IMR-90 (cell line): Measurements from ENCODE around the gene ZNRF3. TPM values are rescaled to one million over a fixed set of nuclear protein-coding genes. Genes with fewer than 3 reads are reported as not detected.

ENCODE experiments used
- ATAC-seq: fragments of 200-7000 bp; cut with Tn5 transposase; 2 replicates; pipeline ENCODE4 v1.9.1; 2020; ENCODE audit warnings: low read depth, mild to moderate bottlenecking, moderate library complexity
- BruUV-seq: library from RNA; stranded (reverse); fragments of 400-500 nt; replicated peaks from 2 replicates; lab custom pipeline; 2021; lab: Mats Ljungman, UMichigan
- CTCF ChIA-PET: fragments of 300-600 bp; formaldehyde crosslinking; extraction: SDS; loops from one replicate; lab custom pipeline; 2021; ENCODE audit warnings: antibody characterized with exemption; lab: Yijun Ruan, JAX
- POLR2A ChIA-PET: fragments of 300-600 bp; sonication (Branson Sonifier 250); formaldehyde crosslinking; loops from one replicate; lab custom pipeline; 2022; ENCODE audit warnings: antibody characterized with exemption; ENCODE audit not compliant: unreplicated experiment; lab: Charles Lee
- DNase-seq: peaks from one replicate; pipeline ENCODE4 v3.0.0; 2013
- H2AFZ ChIP-seq: replicated peaks from 2 replicates; pipeline ENCODE3; 2013; ENCODE audit warnings: low read length, mild to moderate bottlenecking; ENCODE audit not compliant: poor library complexity
- H2AK5ac ChIP-seq: 2 replicates; pipeline ENCODE4 v1.6.1; 2013; ENCODE audit warnings: low read depth, low read length, inconsistent platforms
- H2AK9ac ChIP-seq: replicated peaks from 2 replicates; pipeline ENCODE3; 2013; ENCODE audit warnings: mild to moderate bottlenecking, low read depth, low read length, moderate library complexity; ENCODE audit not compliant: poor library complexity
- H2BK120ac ChIP-seq: 2 replicates; pipeline ENCODE4 v1.6.1; 2013; ENCODE audit warnings: low read depth, low read length, inconsistent platforms
- H2BK15ac ChIP-seq: 3 replicates; pipeline ENCODE4 v1.6.1; 2013; ENCODE audit warnings: low read depth, low read length, inconsistent platforms
- H2BK20ac ChIP-seq: 2 replicates; pipeline ENCODE4 v1.6.1; 2013; ENCODE audit warnings: low read depth, mild to moderate bottlenecking, inconsistent platforms, low read length, moderate library complexity
- H2BK5ac ChIP-seq: 2 replicates; pipeline ENCODE4 v1.6.1; 2013; ENCODE audit warnings: mild to moderate bottlenecking, low read depth, low read length, inconsistent platforms; ENCODE audit not compliant: poor library complexity, severe bottlenecking
- H3K14ac ChIP-seq: replicated peaks from 2 replicates; pipeline ENCODE4 v1.6.1; 2013; ENCODE audit warnings: low read depth, low read length, inconsistent platforms
- H3K18ac ChIP-seq: 2 replicates; pipeline ENCODE4 v1.6.1; 2013; ENCODE audit warnings: low read depth, low read length, control low read depth
- H3K23ac ChIP-seq: 2 replicates; pipeline ENCODE4 v1.6.1; 2013; ENCODE audit warnings: low read depth, low read length, inconsistent platforms
- H3K27ac ChIP-seq: 2 replicates; pipeline ENCODE4 v1.5.1; 2013; ENCODE audit warnings: mild to moderate bottlenecking, control low read depth, low read length; ENCODE audit not compliant: insufficient read depth
- H3K27me3 ChIP-seq: 2 replicates; pipeline ENCODE4 v1.6.1; 2013; ENCODE audit warnings: low read length; ENCODE audit not compliant: control insufficient read depth, insufficient read depth
- H3K36me3 ChIP-seq: 2 replicates; pipeline ENCODE4 v1.6.1; 2013; ENCODE audit warnings: low read length, mixed read lengths; ENCODE audit not compliant: control insufficient read depth, insufficient read depth
- H3K4ac ChIP-seq: 2 replicates; pipeline ENCODE4 v1.6.1; 2013; ENCODE audit warnings: low read depth, low read length, inconsistent platforms
- H3K4me1 ChIP-seq: 2 replicates; pipeline ENCODE4 v1.6.1; 2013; ENCODE audit warnings: low read length, mixed read lengths; ENCODE audit not compliant: control insufficient read depth, insufficient read depth
- H3K4me2 ChIP-seq: 2 replicates; pipeline ENCODE4 v1.6.1; 2013; ENCODE audit warnings: low read depth, mild to moderate bottlenecking, control low read depth, low read length, moderate library complexity
- H3K4me3 ChIP-seq: 2 replicates; pipeline ENCODE4 v1.5.1; 2013; ENCODE audit warnings: low read depth, mild to moderate bottlenecking, control low read depth, low read length, moderate library complexity; ENCODE audit not compliant: insufficient read depth
- H3K56ac ChIP-seq: 2 replicates; pipeline ENCODE4 v1.6.1; 2013; ENCODE audit warnings: low read length, inconsistent platforms; ENCODE audit not compliant: insufficient read depth; ENCODE audit errors: extremely low read depth
- H3K79me1 ChIP-seq, 2 experiments: 2 replicates each; pipeline ENCODE4 v1.6.1; 2013; ENCODE audit warnings: low read length in 2 of 2, inconsistent platforms in 1 of 2, low read depth in 1 of 2
- H3K9ac ChIP-seq: 2 replicates; pipeline ENCODE4 v1.6.1; 2013; ENCODE audit warnings: low read depth, low read length, control low read depth
- H3K9me1 ChIP-seq: 2 replicates; pipeline ENCODE4 v1.6.1; 2013; ENCODE audit warnings: low read length, inconsistent platforms; ENCODE audit not compliant: insufficient read depth
- H3K9me3 ChIP-seq: 2 replicates; pipeline ENCODE4 v1.6.1; 2013; ENCODE audit warnings: low read length; ENCODE audit not compliant: control insufficient read depth, insufficient read depth
- H4K20me1 ChIP-seq: 2 replicates; pipeline ENCODE4 v1.6.1; 2013; ENCODE audit warnings: low read length, inconsistent platforms; ENCODE audit not compliant: insufficient read depth
- H4K5ac ChIP-seq: 2 replicates; pipeline ENCODE4 v1.6.1; 2013; ENCODE audit warnings: mild to moderate bottlenecking, low read depth, low read length, control low read depth
- H4K8ac ChIP-seq, 2 experiments: 2 replicates each; pipeline ENCODE4 v1.6.1; 2013; ENCODE audit warnings: low read depth in 2 of 2, low read length in 2 of 2, control low read depth in 1 of 2, inconsistent platforms in 1 of 2
- H4K91ac ChIP-seq: 2 replicates; pipeline ENCODE4 v1.6.1; 2013; ENCODE audit warnings: low read depth, low read length, inconsistent platforms; ENCODE audit not compliant: insufficient read depth
- CEBPB ChIP-seq: IDR thresholded peaks from 2 replicates; pipeline ENCODE4 v1.6.1; 2012; ENCODE audit warnings: low read depth, low read length, improper control_type of control experiment
- CHD1 ChIP-seq: IDR thresholded peaks from 2 replicates; pipeline ENCODE4 v1.6.1; 2012; ENCODE audit warnings: low read depth, low read length, improper control_type of control experiment
- CTCF ChIP-seq: conservative IDR thresholded peaks from 2 replicates; pipeline ENCODE4 v1.5.1; 2012; ENCODE audit warnings: mild to moderate bottlenecking, low read depth, low read length, improper control_type of control experiment
- ELK1 ChIP-seq: fragments of 150-350 bp; IDR thresholded peaks from 2 replicates; pipeline ENCODE4 v1.6.1; 2016; ENCODE audit warnings: low read depth, mild to moderate bottlenecking, low read length, moderate library complexity, borderline replicate concordance
- FOS ChIP-seq: fragments of 150-350 bp; IDR thresholded peaks from 2 replicates; pipeline ENCODE4 v1.6.1; 2016; ENCODE audit warnings: low read depth, low read length
- MAZ ChIP-seq: IDR thresholded peaks from 2 replicates; pipeline ENCODE4 v1.6.1; 2012; ENCODE audit warnings: low read depth, mild to moderate bottlenecking, low read length, improper control_type of control experiment, moderate library complexity, borderline replicate concordance
- MXI1 ChIP-seq: IDR thresholded peaks from 2 replicates; pipeline ENCODE4 v1.6.1; 2012; ENCODE audit warnings: low read depth, mild to moderate bottlenecking, low read length, moderate library complexity, borderline replicate concordance
- NFE2L2 ChIP-seq: fragments of 150-350 bp; IDR thresholded peaks from 2 replicates; pipeline ENCODE4 v1.6.1; 2016; ENCODE audit warnings: low read depth, mild to moderate bottlenecking, low read length
- POLR2A ChIP-seq: IDR thresholded peaks from 2 replicates; pipeline ENCODE4 v1.6.1; 2012; ENCODE audit warnings: mild to moderate bottlenecking, low read depth, low read length
- RAD21 ChIP-seq: IDR thresholded peaks from 2 replicates; pipeline ENCODE4 v1.6.1; 2012; ENCODE audit warnings: low read length, improper control_type of control experiment
- RCOR1 ChIP-seq: IDR thresholded peaks from 2 replicates; pipeline ENCODE4 v1.6.1; 2012; ENCODE audit warnings: mild to moderate bottlenecking, low read length, improper control_type of control experiment; ENCODE audit not compliant: insufficient replicate concordance
- USF2 ChIP-seq: fragments of 150-350 bp; IDR thresholded peaks from 2 replicates; pipeline ENCODE4 v1.6.1; 2017; ENCODE audit warnings: mild to moderate bottlenecking, antibody characterized with exemption, low read length, low read depth
- WGBS, 2 experiments: methylation state at CpG; one replicate each; pipeline versions ENCODE4 v1.1.5 to v1.1.7; 2013; ENCODE audit warnings: missing lambda C conversion rate in 2 of 2; ENCODE audit not compliant: insufficient read length in 1 of 2; ENCODE audit errors: extremely low coverage in 2 of 2; 5-methylcytosine and 5-hydroxymethylcytosine counted together
- dilution Hi-C: fragments of 300-500 bp; cut with HindIII; formaldehyde crosslinking; loops from one replicate; pipeline ENCODE4 v1.14.3; 2018; ENCODE audit warnings: low sequenced_read_pairs; ENCODE audit not compliant: unreplicated experiment
- in situ Hi-C: fragments of 300-500 bp; cut with MboI; formaldehyde crosslinking; loops from 3 replicates; pipeline ENCODE4 v1.14.3; 2019; ENCODE audit warnings: low sequenced_read_pairs, inconsistent platforms, mixed read lengths
- intact Hi-C: fragments of 100-400 bp; cut with micrococcal nuclease; formaldehyde crosslinking; loops from 2 replicates; pipeline ENCODE4 v1.10.0; 2022
- polyA plus RNA-seq, 3 experiments: library from polyadenylated mRNA; depleted of rRNA; stranded (reverse); fragments of >200 nt; gene quantifications; 2 replicates each; pipeline ENCODE4 v1.2.3, GENCODE V29; 2012; ENCODE audit warnings: low replicate concordance in 1 of 3
- total RNA-seq: library from RNA; depleted of rRNA; stranded (reverse); fragments of >200 nt; gene quantifications from 2 replicates; pipeline ENCODE4 v1.2.3, GENCODE V29; 2012

Gene ZNRF3
- total and polyA plus RNA-seq, 2 of the 4 experiments (the other 2 are of a cell fraction), result 1.4 to 2.4 TPM

GRCh38 chr22:28955817-28956216, 72.4 kb downstream of the ZNRF3 start:
- Histone ChIP-seq H3K56ac (no peak overlapping the region), H3K4me2 (no peak overlapping the region), H4K91ac (no peak overlapping the region), H3K4me3 (no peak overlapping the region), H2AFZ (no peak overlapping the region), H3K9me3 (no peaks in the 10 kb centered on the region), H2BK5ac (no peak overlapping the region), H4K5ac (no peak overlapping the region), H3K4me1 (peaks cover 9% of the 10 kb centered on the region), H3K4ac (no peak overlapping the region), H2BK15ac (no peak overlapping the region), H3K9ac (no peak overlapping the region), H4K20me1 (peaks cover 12% of the 10 kb centered on the region; the same call in 1 of the 2 replicates), H3K18ac (no peak overlapping the region), H4K8ac (no peak overlapping the region), H2BK120ac (no peak overlapping the region), H2AK5ac (no peak overlapping the region), H3K14ac (no peak overlapping the region), H3K27me3 (no peaks in the 10 kb centered on the region), H3K23ac (no peak overlapping the region), H3K27ac (no peak overlapping the region), H2BK20ac (no peak overlapping the region), H3K36me3 (no peaks in the 10 kb centered on the region), H3K9me1 (peaks cover 8% of the 10 kb centered on the region; the same call in 1 of the 2 replicates), H2AK9ac (no peak overlapping the region), H3K79me1 (peaks cover 0 to 37% of the 10 kb centered on the region in 2 experiments; a peak in 2 of 4 replicates)
- in situ Hi-C loops (no loop called here), dilution Hi-C loops (no loop called here), intact Hi-C loops (loop anchor here (10.0 kb wide), 1 partner anchor 101 kb away; no protein-coding TSS in a partner anchor)
- no peak for TF ChIP-seq NFE2L2
- no peak for TF ChIP-seq RAD21
- TF ChIP-seq USF2, result no peak
- TF ChIP-seq CHD1, result no peak
- TF ChIP-seq POLR2A, result no peak
- no peak for TF ChIP-seq CTCF
- TF ChIP-seq ELK1, result no peak
- TF ChIP-seq RCOR1, result no peak
- TF ChIP-seq MAZ, result no peak
- no peak for TF ChIP-seq CEBPB
- no peak for TF ChIP-seq MXI1
- no peak for TF ChIP-seq FOS
- CTCF ChIA-PET, result interaction anchor here (1.1 kb wide), 1 partner anchor 84 kb away, joined by 3 read pairs; no protein-coding TSS in a partner anchor
- no TSS peak for BruUV-seq
- ATAC-seq (no peak), DNase-seq (no peak)
- POLR2A ChIA-PET, result interaction anchor here (0.6 kb wide), 1 partner anchor 342 kb away, joined by 4 read pairs; no protein-coding TSS in a partner anchor
- WGBS, 2 experiments, result no CpG with 5 or more reads among the region's 5 CpGs
